ENCODE data around the gene MRTFA. TPM values are rescaled to one million over a fixed set of nuclear protein-coding genes. Genes with fewer than 3 reads are reported as not detected.
A peak's percentile ranks its signal among the peaks of the same experiment; 100 is the strongest.

MRTFA gene
- total RNA-seq, 1 donor from 2014 or later = 99.3 TPM

- DNase-seq (ENCODE audit: low spot score in 2 of 2) = no peak
- Histone ChIP-seq H3K27me3 (no peaks in the 10 kb centered on the region), H3K4me1 (peaks cover 0 to 12% of the 10 kb centered on the region in 2 donors), H3K36me3 (no peaks in the 10 kb centered on the region), H3K9me3 (no peaks in the 10 kb centered on the region), H3K4me3 (peak overlapping the region; percentile 83 to 91), H3K27ac (peak overlapping the region; percentile 86 to 92)
- TF ChIP-seq CTCF (IDR thresholded peaks at IDR 0.05) = no peak
- intact Hi-C loops (cut with DNase I) = no loop called here
Observed at GRCh38 chr22:40634119-40634903, 2.2 kb downstream of the MRTFA start.

GRCh38 chr22:40633036-40633435, 3.5 kb downstream of the MRTFA start:
- no peaks in the 10 kb centered on the region for H3K36me3 ChIP-seq
- H3K27me3 ChIP-seq = no peaks in the 10 kb centered on the region
- intact Hi-C loops (cut with DNase I) = no loop called here
- peaks cover 0 to 12% of the 10 kb centered on the region in 2 donors for H3K4me1 ChIP-seq
- no peak for DNase-seq (ENCODE audit: low spot score in 2 of 2)
- no peak for TF ChIP-seq CTCF (IDR thresholded peaks at IDR 0.05)
- no peak overlapping the region for H3K4me3 ChIP-seq
- no peak overlapping the region for H3K27ac ChIP-seq
- no peaks in the 10 kb centered on the region for H3K9me3 ChIP-seq

- H3K4me3 ChIP-seq = no peak overlapping the region
- H3K27me3 ChIP-seq = no peaks in the 10 kb centered on the region
- no peak overlapping the region for H3K27ac ChIP-seq
- no peak for DNase-seq (ENCODE audit: low spot score in 2 of 2)
- TF ChIP-seq CTCF (IDR thresholded peaks at IDR 0.05) = no peak
- H3K4me1 ChIP-seq = peaks cover 0 to 14% of the 10 kb centered on the region in 2 donors
- no peaks in the 10 kb centered on the region for H3K9me3 ChIP-seq
- intact Hi-C loops (cut with DNase I) = no loop called here
- H3K36me3 ChIP-seq = no peaks in the 10 kb centered on the region
Observed at GRCh38 chr22:40631925-40632324, 4.6 kb downstream of the MRTFA start.

GRCh38 chr22:40628354-40629042, 8.0 kb downstream of the MRTFA start:
- no peaks in the 10 kb centered on the region for H3K9me3 ChIP-seq
- no peak for DNase-seq (ENCODE audit: low spot score in 2 of 2)
- no peaks in the 10 kb centered on the region for H3K36me3 ChIP-seq
- intact Hi-C loops (cut with DNase I) = no loop called here
- H3K4me1 ChIP-seq = peaks cover 0 to 14% of the 10 kb centered on the region in 2 donors
- H3K27ac ChIP-seq = no peak overlapping the region
- no peak overlapping the region for H3K4me3 ChIP-seq
- no peak for TF ChIP-seq CTCF (IDR thresholded peaks at IDR 0.05)
- no peaks in the 10 kb centered on the region for H3K27me3 ChIP-seq

GRCh38 chr22:40627612-40628011, 8.9 kb downstream of the MRTFA start:
- H3K4me3 ChIP-seq = no peak overlapping the region
- no peak for DNase-seq (ENCODE audit: low spot score in 2 of 2)
- no peaks in the 10 kb centered on the region for H3K27me3 ChIP-seq
- TF ChIP-seq CTCF (IDR thresholded peaks at IDR 0.05) = no peak
- H3K4me1 ChIP-seq = peaks cover 0 to 14% of the 10 kb centered on the region in 2 donors
- intact Hi-C loops (cut with DNase I) = no loop called here
- no peaks in the 10 kb centered on the region for H3K36me3 ChIP-seq
- no peak overlapping the region for H3K27ac ChIP-seq
- peaks cover 0 to under 1% of the 10 kb centered on the region in 2 donors for H3K9me3 ChIP-seq

Measured in ascending aorta (tissue), 2 donors.